Spinal cord (tissue), 10 donors: ENCODE data around the gene SLAIN2. TPM values are rescaled to one million over a fixed set of nuclear protein-coding genes. Genes with fewer than 3 reads are reported as not detected.

Source experiments
- DNase-seq, 6 donors: peaks; one replicate each; pipeline versions ENCODE4 v3.0.0 to v3.0.0-alpha.2; 2013 to 2015; ENCODE audit warnings: low spot score in 6 of 6, low read depth in 4 of 6
- H3K27ac ChIP-seq: one replicate; pipeline ENCODE4 v1.5.1; 2013; ENCODE audit warnings: low read depth, low read length, control low read depth
- H3K27me3 ChIP-seq: one replicate; pipeline ENCODE4 v1.6.1; 2013; ENCODE audit warnings: low read length; ENCODE audit not compliant: control insufficient read depth, insufficient read depth
- H3K36me3 ChIP-seq: one replicate; pipeline ENCODE4 v1.6.1; 2013; ENCODE audit warnings: low read length; ENCODE audit not compliant: control insufficient read depth, insufficient read depth
- H3K4me1 ChIP-seq: one replicate; pipeline ENCODE4 v1.6.1; 2013; ENCODE audit warnings: low read length; ENCODE audit not compliant: control insufficient read depth, insufficient read depth
- H3K4me3 ChIP-seq: one replicate; pipeline ENCODE4 v1.5.1; 2013; ENCODE audit warnings: low read depth, low read length, control low read depth
- H3K9me3 ChIP-seq: one replicate; pipeline ENCODE4 v1.6.1; 2013; ENCODE audit warnings: low read length; ENCODE audit not compliant: control insufficient read depth, insufficient read depth
- WGBS: methylation state at CpG from one replicate; pipeline ENCODE4 v1.1.5; 2013; ENCODE audit warnings: missing lambda C conversion rate; ENCODE audit not compliant: insufficient coverage; 5-methylcytosine and 5-hydroxymethylcytosine counted together
- polyA plus RNA-seq, 2 donors: library from polyadenylated mRNA; unstranded; fragments of 120-200 nt; gene quantifications; one replicate each; pipeline ENCODE4 v1.2.1, GENCODE V29; 2013; ENCODE audit not compliant: insufficient read length in 2 of 2
- total RNA-seq, 2 donors: library from RNA; depleted of rRNA in 1 of 2; stranded (reverse); fragments of 120-200 nt in 1 of 2; fragments of >200 nt in 1 of 2; gene quantifications; one replicate each; pipeline versions ENCODE4 v1.2.3 to v1.2.4, GENCODE V29; 2013 to 2014
- donor health status: healthy.

SLAIN2 gene
- total and polyA plus RNA-seq, 4 donors: 30.4 to 84.8 (median 32.5) TPM

- H3K9me3 ChIP-seq: no peaks in the 10 kb centered on the region
- peak overlapping the region; percentile 97 for H3K27ac ChIP-seq
- H3K27me3 ChIP-seq: no peaks in the 10 kb centered on the region
- peak; percentile 17 to 80 (median 48) for DNase-seq
- H3K4me3 ChIP-seq: peak overlapping the region; percentile 59
- no peaks in the 10 kb centered on the region for H3K36me3 ChIP-seq
- no peaks in the 10 kb centered on the region for H3K4me1 ChIP-seq
- WGBS: under 1% methylated on average over 66 of the region's 66 CpGs
These were observed 662 bp downstream of the SLAIN2 start for GRCh38 chr4:48341776-48342605.

GRCh38 chr4:48342606-48342880 lies 1.2 kb downstream of the SLAIN2 start:
- no peaks in the 10 kb centered on the region for H3K9me3 ChIP-seq
- H3K4me3 ChIP-seq: peak overlapping the region; percentile 59
- H3K4me1 ChIP-seq: no peaks in the 10 kb centered on the region
- H3K27ac ChIP-seq: peak overlapping the region; percentile 97
- DNase-seq: no peak
- H3K36me3 ChIP-seq: no peaks in the 10 kb centered on the region
- no peaks in the 10 kb centered on the region for H3K27me3 ChIP-seq
- WGBS: 0% methylated on average over 2 of the region's 5 CpGs

GRCh38 chr4:48343035-48343434 lies 1.7 kb downstream of the SLAIN2 start:
- peak overlapping the region; percentile 97 for H3K27ac ChIP-seq
- no peaks in the 10 kb centered on the region for H3K36me3 ChIP-seq
- H3K9me3 ChIP-seq: no peaks in the 10 kb centered on the region
- DNase-seq: no peak
- no peaks in the 10 kb centered on the region for H3K27me3 ChIP-seq
- no CpG with 5 or more reads among the region's 3 CpGs for WGBS
- no peaks in the 10 kb centered on the region for H3K4me1 ChIP-seq
- H3K4me3 ChIP-seq: peak overlapping the region; percentile 59

GRCh38 chr4:48343551-48343950 lies 2.2 kb downstream of the SLAIN2 start:
- no peaks in the 10 kb centered on the region for H3K27me3 ChIP-seq
- no peaks in the 10 kb centered on the region for H3K36me3 ChIP-seq
- WGBS: 60% methylated on average over 1 of the region's 1 CpG
- no peak overlapping the region for H3K4me3 ChIP-seq
- DNase-seq: no peak
- H3K4me1 ChIP-seq: no peaks in the 10 kb centered on the region
- no peaks in the 10 kb centered on the region for H3K9me3 ChIP-seq
- no peak overlapping the region for H3K27ac ChIP-seq

- WGBS: no CpG with 5 or more reads among the region's 3 CpGs
- H3K27me3 ChIP-seq: no peaks in the 10 kb centered on the region
- no peaks in the 10 kb centered on the region for H3K36me3 ChIP-seq
- H3K9me3 ChIP-seq: no peaks in the 10 kb centered on the region
- no peaks in the 10 kb centered on the region for H3K4me1 ChIP-seq
- no peak overlapping the region for H3K27ac ChIP-seq
- no peak overlapping the region for H3K4me3 ChIP-seq
- no peak for DNase-seq
These were observed 4.2 kb downstream of the SLAIN2 start for GRCh38 chr4:48345542-48345941.

- no peak overlapping the region for H3K27ac ChIP-seq
- DNase-seq: no peak
- H3K4me1 ChIP-seq: no peaks in the 10 kb centered on the region
- no peaks in the 10 kb centered on the region for H3K9me3 ChIP-seq
- no peak overlapping the region for H3K4me3 ChIP-seq
- no peaks in the 10 kb centered on the region for H3K27me3 ChIP-seq
- no peaks in the 10 kb centered on the region for H3K36me3 ChIP-seq
These were observed 5.3 kb downstream of the SLAIN2 start for GRCh38 chr4:48346594-48346993.

- H3K27me3 ChIP-seq: no peaks in the 10 kb centered on the region
- H3K9me3 ChIP-seq: no peaks in the 10 kb centered on the region
- H3K36me3 ChIP-seq: no peaks in the 10 kb centered on the region
- no peak overlapping the region for H3K4me3 ChIP-seq
- WGBS: no CpG with 5 or more reads among the region's 7 CpGs
- no peak overlapping the region for H3K27ac ChIP-seq
- no peaks in the 10 kb centered on the region for H3K4me1 ChIP-seq
- no peak for DNase-seq
These were observed 6.1 kb downstream of the SLAIN2 start for GRCh38 chr4:48347282-48347921.

- no peak for DNase-seq
- H3K9me3 ChIP-seq: no peaks in the 10 kb centered on the region
- WGBS: no CpG with 5 or more reads among the region's 1 CpG
- H3K27me3 ChIP-seq: no peaks in the 10 kb centered on the region
- no peak overlapping the region for H3K27ac ChIP-seq
- no peaks in the 10 kb centered on the region for H3K36me3 ChIP-seq
- no peak overlapping the region for H3K4me3 ChIP-seq
- H3K4me1 ChIP-seq: no peaks in the 10 kb centered on the region
These were observed 9.5 kb downstream of the SLAIN2 start for GRCh38 chr4:48350871-48351270.

GRCh38 chr4:48352793-48353192 lies 11.5 kb downstream of the SLAIN2 start:
- Histone ChIP-seq H3K27ac (no peak overlapping the region), H3K27me3 (no peaks in the 10 kb centered on the region), H3K4me3 (no peak overlapping the region), H3K36me3 (no peaks in the 10 kb centered on the region), H3K4me1 (no peaks in the 10 kb centered on the region), H3K9me3 (no peaks in the 10 kb centered on the region)
- no peak for DNase-seq
- WGBS: 100% methylated on average over 3 of the region's 4 CpGs

- H3K4me3 ChIP-seq: no peak overlapping the region
- H3K27me3 ChIP-seq: no peaks in the 10 kb centered on the region
- no peak overlapping the region for H3K27ac ChIP-seq
- H3K36me3 ChIP-seq: no peaks in the 10 kb centered on the region
- peaks cover 5% of the 10 kb centered on the region for H3K4me1 ChIP-seq
- no peak for DNase-seq
- no peaks in the 10 kb centered on the region for H3K9me3 ChIP-seq
- no CpG with 5 or more reads among the region's 1 CpG for WGBS
These were observed 15.0 kb downstream of the SLAIN2 start for GRCh38 chr4:48356355-48356754.
